ENCODE measurements around the gene LRSAM1.
"Not testable (repeated sequence)": the region's sequence is repeated elsewhere in the genome, so short reads cannot be mapped to it uniquely, and the experiment has no call there.

Gene LRSAM1

DNA sequence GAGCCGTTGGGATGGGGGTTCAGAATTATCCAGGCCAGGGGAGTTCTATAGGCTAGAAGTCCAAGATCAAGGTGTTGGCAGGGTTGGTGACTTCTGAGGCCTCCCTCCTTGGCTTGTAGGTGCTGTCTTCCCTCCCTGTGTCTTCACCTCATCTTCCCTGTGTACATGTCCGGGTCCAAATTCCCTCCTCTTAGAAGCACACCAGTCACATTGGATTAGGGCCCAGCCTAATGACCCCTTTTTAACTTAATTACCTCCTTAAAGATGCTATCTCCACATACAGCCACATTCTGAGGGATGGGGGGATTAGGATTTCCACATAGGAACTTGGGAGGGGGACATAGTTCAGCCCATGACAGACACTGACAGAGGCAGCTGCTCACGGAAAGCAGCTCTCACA lies 12.1 kb downstream of the LRSAM1 start:
- no peak for DNase-seq

DNA sequence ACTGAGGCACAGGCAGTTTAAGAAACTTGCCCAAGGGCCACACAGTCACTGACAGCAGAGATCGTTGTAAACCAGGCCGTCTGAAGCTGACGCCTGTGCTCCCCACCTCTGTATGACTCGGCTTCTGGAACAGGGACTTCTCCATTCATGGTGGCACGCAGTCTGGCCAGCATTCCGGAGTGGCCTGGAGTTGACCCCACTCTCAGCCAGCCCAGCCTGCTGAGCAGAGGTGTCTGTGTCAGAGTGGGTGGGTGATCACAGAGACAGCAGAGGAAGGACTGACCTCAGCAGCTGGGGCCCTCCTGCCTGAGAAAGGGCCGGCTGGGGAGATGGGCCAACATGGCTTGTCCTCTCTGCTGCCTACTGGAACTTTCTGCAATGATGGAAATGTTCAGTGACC lies 12.6 kb downstream of the LRSAM1 start:
- no peak for DNase-seq

DNA sequence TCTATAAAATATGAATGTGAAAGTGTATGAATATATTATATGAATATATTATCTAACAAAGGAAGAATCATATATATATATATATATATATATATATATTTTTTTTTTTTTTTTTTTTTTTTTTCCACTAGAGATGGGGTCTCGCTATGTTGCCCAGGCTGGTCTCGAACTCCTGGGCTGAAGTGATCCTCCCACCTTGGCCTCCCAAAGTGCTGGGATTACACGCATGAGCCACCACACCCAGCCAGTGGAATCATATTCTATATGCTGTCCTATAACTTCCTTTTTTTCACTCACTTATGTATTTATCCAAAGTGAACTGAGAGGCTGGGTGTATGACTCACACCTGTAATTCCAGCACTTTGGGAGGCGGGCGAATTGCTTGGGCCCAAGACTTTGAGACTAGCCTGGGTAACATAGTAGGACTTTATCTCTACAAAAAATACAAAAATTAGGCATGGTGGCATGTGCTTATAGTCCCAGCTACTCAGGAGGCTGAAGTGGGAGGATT lies 15.2 kb downstream of the LRSAM1 start:
- DNase-seq: not testable (repeated sequence)

DNA sequence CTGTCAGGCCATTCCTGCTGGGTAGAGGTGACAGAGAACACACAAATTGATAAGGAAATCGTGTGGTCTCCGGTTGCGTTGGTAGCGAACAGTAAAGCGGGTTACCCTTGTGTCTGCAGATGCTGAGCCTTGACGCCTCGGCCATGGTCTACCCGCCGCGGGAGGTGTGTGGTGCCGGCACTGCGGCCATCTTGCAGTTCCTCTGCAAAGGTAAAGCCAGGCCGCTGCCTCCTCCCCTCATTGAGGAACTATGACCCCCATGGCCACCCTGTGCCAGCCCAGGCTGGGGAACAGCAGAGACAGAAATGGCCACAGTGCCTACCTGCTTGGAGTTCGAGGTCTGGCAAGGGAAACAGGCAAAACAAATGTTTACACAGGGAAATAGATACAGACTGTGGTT lies 16.3 kb downstream of the LRSAM1 start:
- no peak for DNase-seq

DNA sequence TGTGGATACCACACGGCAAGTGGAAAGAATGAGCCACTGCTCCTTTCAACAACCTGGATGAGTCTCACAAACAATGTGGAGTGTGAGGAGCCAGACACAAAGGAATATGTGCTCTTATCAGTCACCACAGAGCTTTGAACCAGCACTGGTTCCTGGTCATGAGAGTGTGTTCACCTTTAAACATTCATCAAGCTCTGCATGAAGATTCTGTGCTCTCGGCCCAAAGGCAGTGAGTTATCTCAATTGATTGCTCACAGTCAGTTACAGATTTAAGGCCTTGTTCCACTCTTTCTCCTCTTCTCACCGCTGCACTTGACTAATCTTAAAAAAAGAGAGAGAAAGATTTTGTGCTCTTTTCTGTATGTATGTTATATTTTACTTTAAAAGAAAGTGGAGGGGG lies 19.4 kb downstream of the LRSAM1 start:
- DNase-seq: no peak

DNA sequence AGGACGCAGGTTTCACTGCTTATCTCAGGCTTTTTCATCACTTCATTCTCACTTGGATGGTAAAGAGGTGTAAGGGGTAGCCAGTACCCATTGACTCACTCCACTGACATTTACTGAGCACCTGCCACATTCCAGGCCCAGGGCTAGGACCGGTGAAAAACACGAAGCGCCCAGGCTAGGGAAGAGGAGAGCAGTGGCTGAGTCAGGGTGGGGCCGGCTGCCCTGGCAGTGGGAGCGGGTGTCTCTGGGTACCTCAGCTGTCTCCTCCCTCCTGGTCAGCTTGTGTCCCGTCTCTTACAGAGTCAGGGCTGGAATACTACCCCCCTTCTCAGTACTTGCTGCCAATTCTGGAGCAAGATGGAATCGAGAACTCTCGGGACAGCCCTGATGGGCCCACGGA lies 22.2 kb downstream of the LRSAM1 start:
- DNase-seq: no peak

DNA sequence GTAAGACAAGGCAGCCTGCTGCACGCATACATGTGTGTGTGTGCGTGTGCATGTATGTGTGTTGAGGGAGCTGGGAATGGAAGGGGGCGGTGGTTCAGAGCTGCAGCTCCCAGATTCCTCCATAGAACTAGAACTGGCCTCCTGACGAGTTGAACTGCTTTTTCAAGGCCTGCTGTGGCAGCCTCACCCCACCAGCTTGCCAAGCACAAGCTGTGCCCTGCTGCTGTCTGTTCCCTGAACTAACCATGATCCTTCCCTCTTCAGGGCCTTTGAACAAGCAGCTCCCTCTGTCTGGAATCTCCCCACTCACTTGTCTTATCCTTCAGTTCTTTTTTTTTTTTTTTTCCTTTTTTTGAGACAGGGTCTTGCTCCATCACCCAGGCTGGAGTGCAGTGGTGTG lies 22.6 kb downstream of the LRSAM1 start:
- no peak for DNase-seq

DNA sequence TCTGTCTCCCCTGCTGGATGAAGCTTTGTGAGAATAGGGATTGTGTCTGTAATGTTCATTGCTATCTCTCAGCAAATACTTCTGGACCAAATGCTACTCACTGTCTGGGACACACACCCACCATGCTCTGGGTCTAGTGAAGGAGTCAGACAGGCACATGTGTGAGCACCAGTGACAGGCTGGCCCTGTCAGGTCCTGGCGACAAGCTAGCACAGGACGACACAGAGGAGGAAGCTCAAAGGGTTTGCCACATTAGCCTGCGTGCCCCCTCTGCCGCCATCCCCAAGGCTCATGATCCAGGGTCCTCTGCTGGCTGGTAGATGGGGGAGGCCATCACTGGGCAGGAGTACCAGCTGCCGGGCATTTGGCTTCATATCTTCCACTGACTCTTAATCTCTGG lies 23.3 kb downstream of the LRSAM1 start:
- DNase-seq: no peak

DNA sequence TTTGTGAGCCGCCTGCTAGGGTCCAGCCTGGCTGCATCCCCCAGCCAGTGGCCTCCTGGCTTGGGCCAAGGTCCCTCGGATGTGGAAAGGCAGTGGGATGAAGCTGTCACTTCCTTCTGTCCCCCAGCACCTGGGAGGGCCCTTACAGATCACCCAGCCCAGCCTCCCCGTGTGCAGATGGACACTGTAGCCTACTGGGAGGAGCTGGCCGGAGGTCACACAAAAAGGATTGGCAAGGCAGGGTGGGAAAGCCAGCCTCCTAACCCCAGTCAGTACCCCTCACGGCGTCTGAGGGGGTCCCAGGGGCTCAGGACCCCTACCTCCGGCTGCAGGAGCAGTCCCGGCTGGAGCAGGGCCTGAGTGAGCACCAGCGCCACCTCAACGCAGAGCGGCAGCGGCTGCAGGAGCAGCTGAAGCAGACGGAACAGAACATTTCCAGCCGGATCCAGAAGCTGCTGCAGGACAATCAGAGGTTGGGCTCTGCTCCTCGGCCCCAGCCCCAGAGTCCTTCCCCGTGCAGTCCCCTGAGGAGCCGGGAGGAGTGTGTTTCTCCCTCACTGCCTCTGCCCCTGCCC lies 28.3 kb downstream of the LRSAM1 start:
- no peak for DNase-seq

DNA sequence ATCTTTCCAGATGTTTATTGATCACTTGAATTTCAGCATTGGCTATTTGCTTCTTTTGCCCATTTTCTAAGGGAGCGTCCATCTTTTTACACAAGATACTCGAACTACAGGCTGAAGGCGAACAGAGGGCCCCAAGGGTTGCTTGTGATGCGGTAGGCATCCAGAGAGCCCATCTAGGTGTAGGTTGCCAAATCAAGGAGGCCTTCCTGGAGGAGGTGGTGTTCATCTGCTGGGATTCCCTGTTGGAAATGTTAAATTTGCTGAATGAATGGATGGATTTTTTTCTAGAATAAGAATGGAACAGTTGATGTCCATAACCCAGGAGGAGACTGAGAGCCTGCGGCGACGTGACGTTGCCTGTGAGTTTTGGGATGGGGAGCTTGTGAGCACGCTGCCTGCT lies 31.4 kb downstream of the LRSAM1 start:
- DNase-seq: no peak

DNA sequence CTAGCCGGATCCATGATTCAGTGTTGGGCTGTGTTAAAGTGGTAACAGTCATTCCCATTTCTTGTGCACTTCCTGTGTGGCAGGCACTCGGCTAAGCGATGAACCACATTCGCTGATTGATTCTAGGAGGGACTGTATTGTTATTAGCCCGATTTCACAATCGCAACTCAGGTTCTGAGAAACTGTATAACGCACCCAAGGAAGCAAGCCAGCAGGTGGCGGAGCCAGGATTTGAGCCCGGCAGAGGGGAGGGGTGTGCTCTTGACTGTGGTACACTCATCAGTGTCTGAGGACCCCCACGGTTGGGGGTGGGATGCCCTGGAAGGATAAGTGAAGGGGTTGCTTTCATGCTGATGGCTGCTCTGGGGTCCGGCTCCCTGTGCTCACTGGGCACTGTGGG lies 34.7 kb downstream of the LRSAM1 start:
- DNase-seq: no peak

DNA sequence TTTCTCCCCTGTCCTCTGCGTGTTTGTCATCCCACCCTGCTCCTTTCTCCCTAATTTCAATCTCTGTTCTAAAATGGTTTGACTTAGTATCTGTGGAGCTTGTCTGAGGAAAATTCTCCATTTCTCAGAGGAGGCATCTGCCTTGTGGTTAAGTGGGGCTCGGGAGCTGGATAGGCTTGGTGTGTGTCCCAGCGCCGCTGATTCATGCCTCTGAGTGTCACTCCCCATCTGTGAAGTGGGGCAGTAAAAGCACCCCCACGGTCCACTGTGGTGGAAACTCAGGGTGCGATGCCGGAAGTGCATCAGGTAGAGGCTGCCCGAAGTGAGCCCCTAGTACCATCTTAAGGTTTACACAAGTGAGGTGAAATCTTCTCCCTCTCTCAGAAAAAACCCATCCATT lies 37.6 kb downstream of the LRSAM1 start:
- DNase-seq: no peak

DNA sequence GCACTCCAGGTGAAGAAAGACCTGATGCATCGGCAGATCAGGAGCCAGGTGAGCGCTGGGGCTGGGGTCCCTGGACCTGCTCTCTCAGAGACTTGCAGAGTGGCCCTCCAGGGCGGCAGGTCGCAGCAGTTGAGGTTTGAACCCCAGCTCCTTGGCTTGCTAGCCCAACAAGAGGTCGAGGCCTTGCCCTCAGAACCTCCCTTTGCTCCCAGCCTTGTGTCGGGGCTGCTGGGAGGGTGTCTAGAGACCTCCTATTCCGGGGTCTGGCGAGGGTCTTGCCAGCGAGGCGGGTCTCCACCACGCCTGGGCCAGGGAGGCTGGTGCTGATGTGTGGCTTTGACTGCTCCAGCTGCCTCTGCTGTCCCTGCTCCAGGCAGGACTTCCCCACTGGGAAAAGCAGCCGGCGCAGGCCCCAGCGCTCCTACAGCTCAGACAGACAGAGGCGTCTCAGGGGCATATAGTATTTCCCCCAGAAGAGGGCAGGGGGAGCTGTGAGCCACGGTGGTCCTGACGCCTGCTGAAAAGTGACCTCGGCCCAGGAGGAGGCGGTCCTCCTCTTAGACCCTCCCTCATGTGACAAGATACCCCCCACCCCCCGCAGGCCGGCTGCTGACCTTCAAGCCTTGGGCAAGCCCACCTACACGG lies 38.3 kb downstream of the LRSAM1 start:
- no peak for DNase-seq

DNA sequence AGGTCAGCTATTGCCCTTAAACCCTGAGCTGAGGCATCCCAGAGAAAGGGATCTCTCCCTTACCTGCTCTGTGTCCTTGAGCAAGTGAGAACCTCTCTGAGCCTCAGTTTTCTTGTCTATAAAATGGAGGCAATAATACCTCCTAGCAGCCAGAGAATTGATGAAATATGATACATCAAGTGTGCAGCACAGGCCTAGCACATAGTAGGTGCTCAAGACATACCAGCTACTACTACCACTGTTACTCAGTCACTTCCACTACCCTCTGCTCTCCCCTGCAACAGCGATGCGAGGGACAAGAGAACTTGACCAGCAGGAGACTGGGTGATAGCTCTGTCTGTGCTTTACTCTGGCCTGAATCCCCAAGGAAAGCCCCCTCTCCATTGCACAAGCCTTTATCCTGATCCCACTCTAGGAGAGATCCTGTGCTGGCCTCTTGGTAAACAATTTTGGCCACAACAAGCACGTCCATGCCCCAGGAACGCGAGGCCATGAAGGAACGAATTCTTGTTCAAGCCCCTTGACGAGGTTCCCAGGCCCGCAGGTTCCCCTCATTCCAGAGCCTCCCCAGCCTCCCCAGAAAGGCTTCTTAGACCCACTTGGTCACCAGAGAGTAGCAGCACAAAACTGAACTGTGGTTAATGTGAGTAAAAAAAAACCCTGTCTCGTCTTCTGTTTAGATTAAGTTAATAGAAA lies 39.4 kb downstream of the LRSAM1 start:
- DNase-seq: no peak

DNA sequence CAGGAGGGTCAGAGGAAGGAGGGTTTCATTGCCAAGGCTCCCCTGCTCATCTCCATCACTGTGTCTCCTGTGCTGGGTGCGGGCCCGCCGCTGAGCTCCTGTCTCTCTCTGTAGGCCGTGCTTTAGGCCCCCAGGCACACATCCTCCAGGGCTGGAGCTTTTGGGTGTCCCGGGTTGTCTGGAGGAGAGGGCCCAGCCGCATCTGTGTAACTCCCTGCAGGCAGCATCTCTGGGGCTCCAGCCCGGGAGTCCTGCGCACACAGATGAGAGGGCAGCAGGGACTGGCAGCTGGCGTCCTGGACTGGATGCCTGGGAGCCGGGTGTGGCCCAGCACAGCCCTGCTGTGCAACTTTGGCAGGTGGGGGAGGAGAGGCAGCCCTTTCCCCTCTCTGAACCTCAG lies 40.2 kb downstream of the LRSAM1 start:
- no peak for DNase-seq

DNA sequence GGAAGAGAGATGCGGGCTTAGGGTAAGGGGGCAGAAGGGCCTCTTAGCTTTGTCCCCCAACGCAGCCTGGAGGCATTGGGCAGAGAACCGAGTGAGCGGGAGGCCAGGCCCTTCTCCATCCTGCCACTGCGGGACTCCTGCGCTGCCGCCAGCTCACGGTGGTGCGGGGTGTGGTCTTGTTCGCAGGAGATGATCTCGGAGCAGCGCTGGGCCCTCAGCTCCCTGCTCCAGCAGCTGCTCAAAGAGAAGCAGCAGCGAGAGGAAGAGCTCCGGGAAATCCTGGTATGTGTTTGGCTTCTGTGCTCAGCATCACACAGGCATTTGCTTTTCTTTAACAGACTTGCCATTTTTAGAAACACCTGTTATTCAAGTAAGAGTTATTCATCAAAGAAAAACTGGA lies 41.3 kb downstream of the LRSAM1 start:
- no peak for DNase-seq

DNA sequence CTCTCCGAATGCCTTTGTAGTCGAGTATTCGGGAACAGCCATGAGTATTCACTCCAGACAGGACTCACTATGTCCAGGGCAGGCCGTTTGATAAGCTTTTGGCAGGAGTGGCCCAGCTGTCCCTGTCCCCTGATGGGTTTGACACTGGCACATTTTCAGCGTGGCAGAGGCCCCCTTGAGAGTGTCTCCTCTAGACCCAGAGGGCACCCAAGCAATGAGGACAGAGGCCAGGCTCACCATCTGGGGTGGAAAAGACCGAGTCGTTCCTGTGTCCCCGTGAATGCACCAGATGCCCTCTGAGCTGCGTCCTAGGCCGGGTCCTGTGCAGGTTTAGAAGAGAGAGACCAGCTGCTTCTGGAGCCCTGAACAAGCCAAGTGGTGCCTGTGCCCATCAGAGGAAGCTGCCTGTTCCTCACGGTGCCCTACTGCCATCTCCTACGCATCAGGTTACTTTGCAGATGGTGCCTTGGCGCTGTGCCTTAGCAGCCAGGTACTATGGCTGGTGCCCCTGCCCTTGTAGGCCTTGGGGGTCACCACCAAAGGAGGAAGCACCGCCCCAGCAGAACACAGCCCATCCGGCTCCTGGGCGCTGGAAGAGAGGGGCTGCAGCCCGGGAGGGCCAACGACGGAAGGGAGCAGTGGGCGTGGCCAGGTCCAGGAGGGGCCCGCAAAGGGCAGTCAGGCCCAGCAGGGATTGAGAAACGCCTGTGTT lies 42.4 kb downstream of the LRSAM1 start:
- DNase-seq: no peak

DNA sequence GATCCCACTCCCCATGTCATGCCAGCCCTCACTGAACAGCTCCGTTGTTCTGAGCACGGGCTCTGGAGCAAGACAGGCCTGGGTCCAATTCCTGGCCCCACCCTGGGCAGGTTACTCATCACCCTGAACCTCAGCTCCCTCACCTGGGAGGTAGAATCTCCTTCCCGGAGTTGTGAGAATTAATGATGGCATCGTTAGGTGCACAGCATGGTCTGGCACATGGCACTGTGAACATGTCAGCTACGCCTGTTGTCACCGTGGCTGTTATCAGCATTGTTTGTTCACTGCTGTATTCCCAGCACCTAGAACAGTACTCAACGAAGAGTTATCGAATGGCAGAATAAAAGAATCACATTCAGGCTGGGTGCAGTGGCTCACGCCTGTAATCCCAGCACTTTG lies 43.0 kb downstream of the LRSAM1 start:
- DNase-seq: no peak

DNA sequence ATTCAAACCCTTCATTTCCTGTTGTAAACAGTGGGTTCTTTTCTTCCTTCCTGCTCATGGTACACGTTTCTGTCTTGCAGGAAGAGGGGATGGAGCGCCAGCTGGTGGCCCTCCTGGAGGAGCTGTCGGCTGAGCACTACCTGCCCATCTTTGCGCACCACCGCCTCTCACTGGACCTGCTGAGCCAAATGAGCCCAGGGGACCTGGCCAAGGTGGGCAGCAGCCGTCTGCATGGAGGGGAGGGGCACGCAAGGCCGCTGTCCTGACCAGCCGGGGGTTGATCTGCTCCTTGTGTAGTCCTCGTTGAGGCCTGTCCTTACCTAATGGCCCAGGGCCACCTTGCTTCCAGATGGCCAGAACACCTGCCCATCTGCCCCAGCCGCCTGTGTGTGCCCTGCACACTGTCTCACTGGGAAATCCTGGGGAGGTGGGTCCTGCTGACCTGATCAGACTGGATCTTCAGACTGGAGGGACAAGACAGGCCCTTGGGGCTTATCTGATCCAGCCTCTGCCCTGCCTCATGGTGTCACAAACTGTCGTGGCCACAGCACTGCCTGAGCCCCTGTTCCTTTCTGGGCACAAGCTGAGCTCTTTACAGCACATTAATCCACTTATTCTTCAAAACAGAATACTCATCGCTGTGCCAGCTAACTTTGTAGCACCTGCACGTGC lies 44.7 kb downstream of the LRSAM1 start:
- no peak for DNase-seq

DNA sequence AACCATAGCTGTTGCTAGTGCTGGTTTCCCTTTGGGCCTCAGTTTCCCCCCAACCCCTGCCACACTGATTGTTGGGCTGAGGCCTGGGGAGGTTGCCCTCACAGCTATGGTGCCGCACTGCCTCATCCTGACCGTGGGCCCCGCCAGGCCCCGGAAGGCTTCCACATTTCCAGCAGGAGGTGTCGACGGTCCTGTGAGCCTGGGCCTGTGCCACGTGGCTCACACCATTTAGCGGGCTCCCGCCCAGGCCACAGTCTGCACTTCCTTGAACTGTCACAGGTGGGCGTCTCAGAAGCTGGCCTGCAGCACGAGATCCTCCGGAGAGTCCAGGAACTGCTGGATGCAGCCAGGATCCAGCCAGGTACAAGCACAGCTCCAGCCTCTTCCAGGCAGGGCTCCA lies 45.7 kb downstream of the LRSAM1 start:
- no peak for DNase-seq

DNA sequence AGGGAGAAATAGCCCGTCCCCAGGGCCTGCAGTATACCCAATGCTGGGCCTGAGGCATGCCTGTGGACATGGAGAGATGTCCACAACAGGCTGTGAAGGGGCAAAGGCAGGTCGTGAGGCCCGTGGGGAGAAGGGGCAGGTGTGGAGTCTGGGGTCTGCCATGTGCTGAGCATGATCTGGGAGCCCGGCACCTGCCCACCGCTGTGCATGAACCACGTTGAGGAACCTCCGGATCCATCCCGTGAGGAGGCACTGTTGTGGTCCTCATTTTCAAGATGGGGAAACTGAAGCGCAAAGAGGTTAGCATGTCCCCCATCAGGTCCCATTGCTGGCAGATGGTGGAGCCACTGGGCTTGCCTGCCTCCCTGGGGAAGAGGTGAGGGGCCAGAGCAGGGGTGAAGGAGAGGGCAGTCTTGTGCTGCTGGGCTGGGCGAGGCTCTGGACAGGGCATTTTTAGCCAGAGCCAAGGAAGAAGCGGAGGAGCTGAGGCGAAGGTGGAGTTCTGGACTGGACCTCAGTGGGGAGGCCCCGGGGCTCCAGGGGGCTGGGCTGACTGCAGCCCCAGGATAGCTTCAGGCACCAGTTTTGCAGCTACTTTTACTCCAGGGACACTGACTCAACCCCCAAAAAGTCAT lies 46.5 kb downstream of the LRSAM1 start:
- no peak for DNase-seq

DNA sequence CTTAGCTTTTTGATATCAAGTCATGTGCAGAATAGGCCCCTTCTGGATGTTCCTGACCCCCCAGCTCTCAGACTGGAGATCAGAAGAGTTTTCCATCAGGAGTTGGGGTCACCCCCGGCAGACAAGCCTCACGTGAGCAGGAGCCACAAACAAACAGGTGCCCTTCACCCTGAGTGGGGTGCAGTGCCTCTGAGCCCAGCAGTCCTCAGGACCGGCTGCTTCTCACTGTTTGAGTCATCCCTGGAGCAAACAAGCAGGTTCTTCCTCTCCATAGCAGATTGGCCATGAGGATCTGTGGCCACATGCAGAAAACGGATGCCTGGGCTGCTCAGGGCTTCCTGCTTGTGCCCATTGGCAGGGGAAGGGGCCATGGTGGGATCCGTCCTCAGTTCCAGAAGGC lies 47.0 kb downstream of the LRSAM1 start:
- DNase-seq: no peak

DNA sequence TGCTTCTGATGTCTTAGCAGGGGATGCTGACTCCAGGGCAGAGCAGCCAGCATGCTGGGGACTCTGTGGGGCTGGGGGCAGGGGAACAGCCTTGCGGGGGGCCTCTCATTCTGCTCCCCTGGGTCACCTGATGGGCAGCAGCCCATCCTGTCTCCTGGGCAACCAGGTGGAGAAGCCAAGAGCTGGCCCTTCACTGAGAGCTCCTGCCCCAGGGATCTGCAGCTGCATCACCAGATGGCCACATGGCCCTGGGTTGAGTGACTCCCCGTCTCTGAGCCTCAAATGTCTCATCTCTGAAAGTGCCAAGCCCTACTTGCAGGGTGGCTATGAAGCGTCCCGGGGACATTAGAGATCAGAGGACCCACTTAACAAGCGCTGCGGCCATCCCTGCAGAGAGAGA lies 49.1 kb downstream of the LRSAM1 start:
- DNase-seq: no peak
